Measurements from ENCODE around the gene CABLES1. TPM values are rescaled to one million over a fixed set of nuclear protein-coding genes. Genes with fewer than 3 reads are reported as not detected.

CABLES1 gene
- total RNA-seq, 1 experiment from 2014 or later, result 29.5 TPM

DNA sequence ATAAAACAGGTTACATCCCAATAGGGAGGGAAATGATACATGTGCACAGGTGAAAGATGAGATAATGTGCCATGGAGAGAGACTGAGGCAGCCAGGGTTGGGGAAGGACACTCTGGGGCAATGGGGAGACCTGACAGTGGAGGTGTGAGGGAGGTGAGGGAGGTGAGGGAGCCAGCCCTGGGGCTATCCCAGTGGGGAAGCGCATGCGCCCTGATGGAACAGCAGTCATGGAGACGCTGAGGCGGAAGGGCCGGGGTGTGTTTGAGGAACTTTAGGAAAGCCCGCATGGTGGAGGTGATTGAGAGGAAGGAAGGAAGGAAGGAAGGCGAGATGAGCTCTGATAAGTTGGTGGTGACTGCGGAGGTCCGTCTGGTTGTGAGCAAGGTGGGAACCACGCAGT, 66.5 kb downstream of the CABLES1 start:
- ChIA-PET POLR2A (no interaction called here), CTCF (no interaction called here)
- intact Hi-C loops (cut with micrococcal nuclease; ENCODE audit: unreplicated experiment), result no loop called here
- peaks cover 24% of the 10 kb centered on the region for H3K4me1 Mint-ChIP-seq (ENCODE audit: low read depth, unreplicated experiment)
- Histone ChIP-seq H3K27me3 (replicated peaks; ENCODE audit: control insufficient read depth, insufficient read depth, low read length) (no peaks in the 10 kb centered on the region), H3K36me3 (ENCODE audit: control insufficient read depth, insufficient read depth, low read length) (peaks cover 3% of the 10 kb centered on the region), H3K4me1 (peaks cover 11% of the 10 kb centered on the region), H3K4me3 (ENCODE audit: low read depth, low read length) (no peak overlapping the region), H3K9me3 (no peaks in the 10 kb centered on the region)
- no TSS peak for BruUV-seq (replicated peaks)
- TF ChIP-seq, protein P1, sequence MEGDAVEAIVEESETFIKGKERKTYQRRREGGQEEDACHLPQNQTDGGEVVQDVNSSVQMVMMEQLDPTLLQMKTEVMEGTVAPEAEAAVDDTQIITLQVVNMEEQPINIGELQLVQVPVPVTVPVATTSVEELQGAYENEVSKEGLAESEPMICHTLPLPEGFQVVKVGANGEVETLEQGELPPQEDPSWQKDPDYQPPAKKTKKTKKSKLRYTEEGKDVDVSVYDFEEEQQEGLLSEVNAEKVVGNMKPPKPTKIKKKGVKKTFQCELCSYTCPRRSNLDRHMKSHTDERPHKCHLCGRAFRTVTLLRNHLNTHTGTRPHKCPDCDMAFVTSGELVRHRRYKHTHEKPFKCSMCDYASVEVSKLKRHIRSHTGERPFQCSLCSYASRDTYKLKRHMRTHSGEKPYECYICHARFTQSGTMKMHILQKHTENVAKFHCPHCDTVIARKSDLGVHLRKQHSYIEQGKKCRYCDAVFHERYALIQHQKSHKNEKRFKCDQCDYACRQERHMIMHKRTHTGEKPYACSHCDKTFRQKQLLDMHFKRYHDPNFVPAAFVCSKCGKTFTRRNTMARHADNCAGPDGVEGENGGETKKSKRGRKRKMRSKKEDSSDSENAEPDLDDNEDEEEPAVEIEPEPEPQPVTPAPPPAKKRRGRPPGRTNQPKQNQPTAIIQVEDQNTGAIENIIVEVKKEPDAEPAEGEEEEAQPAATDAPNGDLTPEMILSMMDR (IDR thresholded peaks at IDR 0.05; ENCODE audit: insufficient read depth in 1 of 2, low read depth in 1 of 2, low read length in 1 of 2, severe bottlenecking in 1 of 2, unreplicated experiment in 1 of 2), result no peak
- no peaks in the 10 kb centered on the region for H3K9me3 Mint-ChIP-seq (ENCODE audit: unreplicated experiment)
- H3K36me3 Mint-ChIP-seq (ENCODE audit: insufficient read depth, unreplicated experiment), result peaks cover 59% of the 10 kb centered on the region
- no peak overlapping the region for H3K4me3 Mint-ChIP-seq (ENCODE audit: unreplicated experiment)
- H3K27me3 Mint-ChIP-seq (ENCODE audit: insufficient read depth, unreplicated experiment), result no peaks in the 10 kb centered on the region
- H3K27ac Mint-ChIP-seq (ENCODE audit: unreplicated experiment), result no peak overlapping the region
- no peak for DNase-seq

DNA sequence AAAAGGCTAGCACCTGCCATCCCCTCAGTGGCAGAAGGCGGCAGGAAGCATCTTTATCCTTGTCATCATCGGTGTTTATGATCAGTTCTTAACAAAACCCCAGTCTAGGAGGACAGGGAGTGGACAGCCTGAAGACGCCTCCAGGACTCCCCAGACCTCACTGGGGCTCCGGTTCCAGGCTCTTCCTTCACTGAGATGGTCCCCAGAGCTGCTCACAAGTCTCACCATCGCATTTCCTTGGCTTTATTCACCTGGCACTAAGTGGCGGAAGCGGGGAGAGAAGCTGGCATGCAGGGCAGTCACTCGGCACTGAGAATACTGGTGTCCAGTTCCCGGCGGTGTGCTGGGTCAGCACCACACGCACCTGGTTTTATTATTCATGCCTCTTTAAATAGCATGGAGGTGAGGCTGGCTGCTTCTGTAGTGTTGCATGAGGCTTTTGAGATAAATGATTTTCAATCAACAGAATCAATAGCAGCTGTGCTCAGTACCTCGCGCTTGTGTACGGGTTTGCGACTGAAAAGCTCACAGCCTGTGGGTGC, 68.7 kb downstream of the CABLES1 start:
- Histone ChIP-seq H3K9me3 (no peaks in the 10 kb centered on the region), H3K36me3 (ENCODE audit: control insufficient read depth, insufficient read depth, low read length) (peaks cover 9% of the 10 kb centered on the region), H3K27me3 (replicated peaks; ENCODE audit: control insufficient read depth, insufficient read depth, low read length) (no peaks in the 10 kb centered on the region), H3K4me1 (peaks cover 10% of the 10 kb centered on the region), H3K4me3 (ENCODE audit: low read depth, low read length) (no peak overlapping the region)
- no peak for DNase-seq
- H3K36me3 Mint-ChIP-seq (ENCODE audit: insufficient read depth, unreplicated experiment), result peaks cover 61% of the 10 kb centered on the region
- intact Hi-C loops (cut with micrococcal nuclease; ENCODE audit: unreplicated experiment), result no loop called here
- H3K4me1 Mint-ChIP-seq (ENCODE audit: low read depth, unreplicated experiment), result peaks cover 24% of the 10 kb centered on the region
- H3K27ac Mint-ChIP-seq (ENCODE audit: unreplicated experiment), result no peak overlapping the region
- no peak overlapping the region for H3K4me3 Mint-ChIP-seq (ENCODE audit: unreplicated experiment)
- TF ChIP-seq, protein P1 (IDR thresholded peaks at IDR 0.05; ENCODE audit: insufficient read depth in 1 of 2, low read depth in 1 of 2, low read length in 1 of 2, severe bottlenecking in 1 of 2, unreplicated experiment in 1 of 2), result no peak
- no peaks in the 10 kb centered on the region for H3K27me3 Mint-ChIP-seq (ENCODE audit: insufficient read depth, unreplicated experiment)
- H3K9me3 Mint-ChIP-seq (ENCODE audit: unreplicated experiment), result peaks cover 7% of the 10 kb centered on the region
- no TSS peak for BruUV-seq (replicated peaks)
- POLR2A ChIA-PET, result no interaction called here
- CTCF ChIA-PET, result interaction anchor here (0.6 kb wide), 1 partner anchor 53 kb away, joined by 5 read pairs; no protein-coding TSS in a partner anchor

DNA sequence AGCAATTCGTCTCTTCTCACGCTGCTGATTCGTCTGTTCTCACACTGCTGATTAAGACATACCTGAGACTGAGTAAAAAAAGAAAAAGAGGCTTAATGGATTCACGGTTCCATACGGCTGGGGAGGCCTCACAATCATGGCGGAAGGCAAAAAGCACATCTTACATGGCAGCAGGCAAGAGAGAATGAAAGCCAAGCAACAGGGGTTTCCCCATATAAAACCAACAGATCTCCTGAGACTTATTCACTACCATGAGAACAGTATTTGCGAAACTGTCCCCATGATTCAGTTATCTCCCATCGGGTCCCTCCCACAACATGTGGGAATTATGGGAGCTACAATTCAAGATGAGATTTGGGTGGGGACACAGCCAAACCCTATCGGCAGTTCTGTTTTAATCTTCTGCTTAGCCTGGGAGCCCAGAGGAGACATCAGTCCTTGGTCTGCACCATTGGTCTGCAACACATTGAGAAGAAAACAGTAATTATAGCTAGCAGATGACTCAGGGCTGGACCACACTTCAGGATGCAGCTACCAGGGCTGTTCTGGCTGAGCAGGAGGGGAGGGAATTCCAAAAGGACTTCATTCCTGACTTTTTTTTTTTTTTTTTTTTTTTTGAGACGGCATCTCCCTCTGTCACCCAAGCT, 69.4 kb downstream of the CABLES1 start:
- intact Hi-C loops (cut with micrococcal nuclease; ENCODE audit: unreplicated experiment), result no loop called here
- TF ChIP-seq, protein P1 (IDR thresholded peaks at IDR 0.05; ENCODE audit: insufficient read depth in 1 of 2, low read depth in 1 of 2, low read length in 1 of 2, severe bottlenecking in 1 of 2, unreplicated experiment in 1 of 2), result no peak
- Histone ChIP-seq H3K4me1 (peaks cover 10% of the 10 kb centered on the region), H3K36me3 (ENCODE audit: control insufficient read depth, insufficient read depth, low read length) (peaks cover 9% of the 10 kb centered on the region), H3K9me3 (no peaks in the 10 kb centered on the region), H3K4me3 (ENCODE audit: low read depth, low read length) (no peak overlapping the region), H3K27me3 (replicated peaks; ENCODE audit: control insufficient read depth, insufficient read depth, low read length) (no peaks in the 10 kb centered on the region)
- no peak for DNase-seq
- H3K27me3 Mint-ChIP-seq (ENCODE audit: insufficient read depth, unreplicated experiment), result no peaks in the 10 kb centered on the region
- H3K36me3 Mint-ChIP-seq (ENCODE audit: insufficient read depth, unreplicated experiment), result peaks cover 62% of the 10 kb centered on the region
- no peak overlapping the region for H3K27ac Mint-ChIP-seq (ENCODE audit: unreplicated experiment)
- CTCF ChIA-PET, result no interaction called here
- BruUV-seq (replicated peaks), result no TSS peak
- H3K4me3 Mint-ChIP-seq (ENCODE audit: unreplicated experiment), result no peak overlapping the region
- H3K4me1 Mint-ChIP-seq (ENCODE audit: low read depth, unreplicated experiment), result peaks cover 18% of the 10 kb centered on the region
- H3K9me3 Mint-ChIP-seq (ENCODE audit: unreplicated experiment), result peaks cover 10% of the 10 kb centered on the region
- POLR2A ChIA-PET, result interaction anchor here (0.6 kb wide), 1 partner anchor 67 kb away, joined by 4 read pairs; no protein-coding TSS in a partner anchor
